ENCODE data around the gene MARVELD3. TPM values are rescaled to one million over a fixed set of nuclear protein-coding genes. Genes with fewer than 3 reads are reported as not detected.
"Not testable (repeated sequence)": the region's sequence is repeated elsewhere in the genome, so short reads cannot be mapped to it uniquely, and the experiment has no call there.

Gene MARVELD3
- total RNA-seq, 1 experiment from 2014 or later: 28.6 TPM

DNA sequence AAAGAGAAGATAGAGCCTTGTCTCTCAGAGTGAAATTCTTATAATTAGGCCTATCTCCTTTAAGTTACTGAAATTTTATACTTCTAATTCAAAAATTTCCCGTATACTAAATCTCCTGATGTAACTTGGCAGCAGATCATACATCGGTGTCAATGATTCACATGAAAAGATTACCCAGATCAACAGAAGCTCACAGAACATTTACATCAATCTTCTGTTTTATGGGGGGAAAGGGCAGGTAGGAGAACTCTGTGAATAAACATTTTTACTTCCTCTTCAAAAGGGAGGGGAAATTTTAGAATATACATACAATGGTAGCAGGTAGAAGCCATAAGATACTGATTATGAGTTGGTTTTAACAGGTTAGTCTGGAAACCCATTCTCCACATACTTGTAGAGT is 55.4 kb downstream of the MARVELD3 start:
- no peaks in the 10 kb centered on the region for H3K9me3 ChIP-seq (ENCODE audit: insufficient read depth, low read depth)
- H3K4me1 ChIP-seq (replicated peaks; ENCODE audit: insufficient read depth): no peaks in the 10 kb centered on the region
- intact Hi-C loops (cut with micrococcal nuclease; ENCODE audit: unreplicated experiment): no loop called here
- no peaks in the 10 kb centered on the region for H4K20me1 ChIP-seq (ENCODE audit: insufficient read depth)
- ChIA-PET POLR2A (ENCODE audit: unreplicated experiment) (interaction anchor here (0.6 kb wide), 1 partner anchor 31 kb away, joined by 10 read pairs; no protein-coding TSS in a partner anchor), CTCF (no interaction called here)
- H3K27me3 ChIP-seq (ENCODE audit: insufficient read depth, low read depth): no peaks in the 10 kb centered on the region
- H2AFZ ChIP-seq: no peak overlapping the region
- no peaks in the 10 kb centered on the region for H3F3A ChIP-seq (ENCODE audit: insufficient read depth, low read depth)
- no peaks in the 10 kb centered on the region for H3K79me2 ChIP-seq (ENCODE audit: low read depth)
- H3K4me3 ChIP-seq: no peak overlapping the region
- no peak for TF ChIP-seq EZH2 (IDR thresholded peaks at IDR 0.05; ENCODE audit: low read depth)
- TF ChIP-seq, protein P1, sequence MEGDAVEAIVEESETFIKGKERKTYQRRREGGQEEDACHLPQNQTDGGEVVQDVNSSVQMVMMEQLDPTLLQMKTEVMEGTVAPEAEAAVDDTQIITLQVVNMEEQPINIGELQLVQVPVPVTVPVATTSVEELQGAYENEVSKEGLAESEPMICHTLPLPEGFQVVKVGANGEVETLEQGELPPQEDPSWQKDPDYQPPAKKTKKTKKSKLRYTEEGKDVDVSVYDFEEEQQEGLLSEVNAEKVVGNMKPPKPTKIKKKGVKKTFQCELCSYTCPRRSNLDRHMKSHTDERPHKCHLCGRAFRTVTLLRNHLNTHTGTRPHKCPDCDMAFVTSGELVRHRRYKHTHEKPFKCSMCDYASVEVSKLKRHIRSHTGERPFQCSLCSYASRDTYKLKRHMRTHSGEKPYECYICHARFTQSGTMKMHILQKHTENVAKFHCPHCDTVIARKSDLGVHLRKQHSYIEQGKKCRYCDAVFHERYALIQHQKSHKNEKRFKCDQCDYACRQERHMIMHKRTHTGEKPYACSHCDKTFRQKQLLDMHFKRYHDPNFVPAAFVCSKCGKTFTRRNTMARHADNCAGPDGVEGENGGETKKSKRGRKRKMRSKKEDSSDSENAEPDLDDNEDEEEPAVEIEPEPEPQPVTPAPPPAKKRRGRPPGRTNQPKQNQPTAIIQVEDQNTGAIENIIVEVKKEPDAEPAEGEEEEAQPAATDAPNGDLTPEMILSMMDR (conservative IDR thresholded peaks at IDR 0.05): no peak
- no peaks in the 10 kb centered on the region for H3K36me3 ChIP-seq (ENCODE audit: low read depth)
- no peak overlapping the region for H3K4me2 ChIP-seq
- BruUV-seq (replicated peaks): no TSS peak
- DNase-seq: no peak
- H3K27ac ChIP-seq: no peak overlapping the region
- no peaks in the 10 kb centered on the region for H3K9me2 ChIP-seq (ENCODE audit: insufficient read depth)

DNA sequence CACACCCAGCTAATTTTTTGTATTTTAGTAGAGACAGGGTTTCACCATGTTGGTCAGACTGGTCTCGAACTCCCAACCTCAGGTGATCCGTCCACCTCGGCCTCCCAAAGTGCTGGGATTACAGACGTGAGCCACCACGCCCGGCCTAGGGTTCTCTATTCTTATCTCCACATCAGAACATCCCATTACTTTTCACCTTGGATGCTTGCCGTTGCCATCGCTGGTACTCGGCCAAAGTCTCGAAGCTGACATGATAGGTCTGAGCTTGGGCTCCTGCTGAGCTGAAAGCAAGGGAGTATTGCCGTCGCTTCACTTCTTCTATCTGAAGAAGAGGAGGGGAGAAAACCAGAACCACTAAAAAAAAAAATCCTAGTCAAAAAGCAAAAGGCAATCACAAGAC is 58.3 kb downstream of the MARVELD3 start:
- H3K36me3 ChIP-seq (ENCODE audit: low read depth); CTCF ChIA-PET; DNase-seq; H3K9me2 ChIP-seq (ENCODE audit: insufficient read depth); H2AFZ ChIP-seq; H3K9me3 ChIP-seq (ENCODE audit: insufficient read depth, low read depth); H3K27ac ChIP-seq; H3F3A ChIP-seq (ENCODE audit: insufficient read depth, low read depth); POLR2A ChIA-PET (ENCODE audit: unreplicated experiment); H3K4me3 ChIP-seq; H4K20me1 ChIP-seq (ENCODE audit: insufficient read depth); intact Hi-C loops (cut with micrococcal nuclease; ENCODE audit: unreplicated experiment); H3K79me2 ChIP-seq (ENCODE audit: low read depth); H3K4me2 ChIP-seq; H3K4me1 ChIP-seq (replicated peaks; ENCODE audit: insufficient read depth); H3K27me3 ChIP-seq (ENCODE audit: insufficient read depth, low read depth); BruUV-seq (replicated peaks): not testable (repeated sequence)

Other genes with a start within 250 kb of the MARVELD3 start
- not detected in 2 replicates for gene TLE7, start 184.1 kb upstream of the MARVELD3 start, total RNA-seq (2021)
- 6.9 and 7.9 TPM in 2 replicates for gene ZNF23, start 163.9 kb upstream of the MARVELD3 start, total RNA-seq (2021)
- gene ZNF19, start 136.9 kb upstream of the MARVELD3 start, total RNA-seq (2021): 6.8 TPM in 2 replicates
- 2.4 and 3.1 TPM in 2 replicates for gene CHST4, start 99.8 kb upstream of the MARVELD3 start, total RNA-seq (2021)
- gene TAT, start 49.1 kb upstream of the MARVELD3 start, total RNA-seq (2021): 0.13 and 0.50 TPM in 2 replicates
- gene PHLPP2, start 98.5 kb downstream of the MARVELD3 start, total RNA-seq (2021): 5.1 and 5.5 TPM in 2 replicates
- gene AP1G1, start 182.7 kb downstream of the MARVELD3 start, total RNA-seq (2021): 60.1 and 72.5 TPM in 2 replicates
- gene ATXN1L, start 219.8 kb downstream of the MARVELD3 start, total RNA-seq (2021): 18.2 and 25.3 TPM in 2 replicates